Small intestine (tissue), 7 donors: ENCODE data around the gene FUT6. TPM values are rescaled to one million over a fixed set of nuclear protein-coding genes. Genes with fewer than 3 reads are reported as not detected.
A peak's percentile ranks its signal among the peaks of the same experiment; 100 is the strongest.

ENCODE experiments used
- DNase-seq, 2 donors: peaks; one replicate each; pipeline versions ENCODE4 v3.0.0 to v3.0.0-alpha.2; 2013
- FAIRE-seq: peaks from 2 replicates; lab custom pipeline; 2012; peaks lifted over from hg19 to GRCh38; lab: Jason Lieb, UNC
- H3K27ac ChIP-seq, 3 donors: one replicate each; pipeline ENCODE4 v1.5.1; 2013; ENCODE audit warnings: low read length in 2 of 3, mild to moderate bottlenecking in 2 of 3, control low read depth in 1 of 3, inconsistent platforms in 1 of 3, low read depth in 1 of 3, moderate library complexity in 1 of 3
- H3K27me3 ChIP-seq, 3 donors: one replicate each; pipeline ENCODE4 v1.6.1; 2013; ENCODE audit warnings: low read length in 3 of 3, inconsistent platforms in 1 of 3; ENCODE audit not compliant: control insufficient read depth in 3 of 3, insufficient read depth in 3 of 3
- H3K36me3 ChIP-seq, 3 donors: one replicate each; pipeline ENCODE4 v1.6.1; 2013; ENCODE audit warnings: low read length in 3 of 3, inconsistent platforms in 1 of 3, low read depth in 1 of 3, mild to moderate bottlenecking in 1 of 3, moderate library complexity in 1 of 3; ENCODE audit not compliant: control insufficient read depth in 3 of 3, insufficient read depth in 2 of 3
- H3K4me1 ChIP-seq, 3 donors: one replicate each; pipeline ENCODE4 v1.6.1; 2013; ENCODE audit warnings: low read length in 2 of 3, inconsistent platforms in 1 of 3, low read depth in 1 of 3, mild to moderate bottlenecking in 1 of 3, moderate library complexity in 1 of 3; ENCODE audit not compliant: control insufficient read depth in 3 of 3, insufficient read depth in 2 of 3
- H3K4me3 ChIP-seq, 3 donors: one replicate each; pipeline ENCODE4 v1.5.1; 2013; ENCODE audit warnings: low read length in 3 of 3, control low read depth in 1 of 3, inconsistent platforms in 1 of 3, low read depth in 1 of 3, mild to moderate bottlenecking in 1 of 3, moderate library complexity in 1 of 3
- H3K9me3 ChIP-seq, 2 donors: one replicate each; pipeline ENCODE4 v1.6.1; 2013; ENCODE audit warnings: low read depth in 1 of 2, low read length in 1 of 2; ENCODE audit not compliant: control insufficient read depth in 2 of 2, insufficient read depth in 1 of 2
- WGBS, 3 donors: extraction: QIAGEN DNeasy Blood & Tissue Kit; methylation state at CpG; one replicate each; pipeline ENCODE4 v1.1.7; 2013; 5-methylcytosine and 5-hydroxymethylcytosine counted together
- polyA plus RNA-seq, 4 donors: library from polyadenylated mRNA; stranded (reverse) in 3 of 4; unstranded in 1 of 4; fragments of 200-250 nt in 3 of 4; fragments of 120-200 nt in 1 of 4; gene quantifications; one replicate each; pipeline versions ENCODE4 v1.2.1 to v1.2.3, GENCODE V29; 2013
- donor health status: healthy with polysubstance abuse.
- donor health status: control.
- donor health status: control.
- donor health status: Bipolar disorder and iron deficiency.
- donor health status: healthy.

FUT6 gene
- polyA plus RNA-seq, 4 donors, result 1.2 to 34.6 (median 23.2) TPM

DNA sequence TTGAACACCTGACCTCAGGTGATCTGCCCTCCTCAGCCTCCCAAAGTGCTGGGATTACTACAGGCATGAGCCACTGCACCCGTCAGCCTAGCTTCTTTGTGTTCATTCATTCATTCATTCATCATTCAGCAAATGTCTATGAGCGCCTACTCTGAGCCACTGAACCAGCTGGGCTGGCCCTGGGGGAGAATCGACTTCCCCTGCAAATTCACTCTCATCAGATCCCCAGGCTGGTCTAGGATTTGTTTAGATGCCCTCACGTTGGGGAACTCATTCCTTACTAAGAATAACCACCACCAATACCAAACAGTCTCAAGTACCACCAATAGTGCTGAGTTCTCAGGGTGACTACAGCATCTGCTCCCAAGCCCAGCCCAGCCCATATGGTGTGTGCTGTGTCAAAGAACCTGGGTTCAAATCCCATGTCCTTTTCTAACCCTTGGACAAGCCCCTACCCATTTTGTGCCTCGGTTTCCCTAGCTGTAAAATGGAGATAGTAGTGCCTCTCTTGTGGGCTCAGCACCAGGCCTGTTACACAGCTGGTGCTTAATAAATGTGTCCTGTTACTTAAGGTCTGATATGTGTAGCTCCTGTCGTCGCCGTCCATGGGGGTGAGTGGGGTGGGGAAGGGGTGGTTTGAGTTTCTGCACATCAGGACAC, 17.9 kb downstream of the FUT6 start:
- H3K36me3 ChIP-seq, result peaks cover 0 to 2% (median 0%) of the 10 kb centered on the region in 3 donors
- no peak for DNase-seq
- WGBS, 3 donors, result 54 to 67% (median 57%) methylated on average over 8 of the region's 8 CpGs
- H3K9me3 ChIP-seq, result no peaks in the 10 kb centered on the region
- H3K4me3 ChIP-seq, result no peak overlapping the region
- no peak for FAIRE-seq
- H3K27ac ChIP-seq, result no peak overlapping the region
- no peaks in the 10 kb centered on the region for H3K27me3 ChIP-seq
- peaks cover 0 to 2% (median 0%) of the 10 kb centered on the region in 3 donors for H3K4me1 ChIP-seq

DNA sequence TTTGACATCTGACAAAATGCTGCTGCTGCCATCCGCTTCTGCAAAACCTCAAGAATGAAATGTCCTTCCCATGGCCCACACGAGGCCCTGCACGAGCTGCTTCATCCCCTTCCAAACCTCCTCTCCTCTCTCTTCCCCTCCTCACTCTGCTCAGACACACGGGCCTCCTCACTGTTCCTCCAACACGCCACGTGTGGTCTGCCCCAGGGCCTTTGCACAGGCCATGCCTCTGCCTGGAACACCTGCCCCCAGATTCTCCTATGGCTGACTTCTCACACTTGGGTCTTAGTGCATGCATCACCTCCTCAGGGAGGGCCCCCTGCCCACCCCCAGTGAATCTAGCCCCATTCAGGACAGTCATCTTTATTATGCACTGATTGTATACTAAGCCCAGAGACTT, 18.7 kb downstream of the FUT6 start:
- Histone ChIP-seq H3K27ac (no peak overlapping the region), H3K36me3 (peaks cover 0 to 2% (median 0%) of the 10 kb centered on the region in 3 donors), H3K4me1 (peaks cover 0 to 2% (median 0%) of the 10 kb centered on the region in 3 donors), H3K9me3 (no peaks in the 10 kb centered on the region), H3K4me3 (no peak overlapping the region), H3K27me3 (no peaks in the 10 kb centered on the region)
- no peak for FAIRE-seq
- no peak for DNase-seq
- 58 to 82% (median 77%) methylated on average over 6 of the region's 6 CpGs for WGBS, 3 donors

DNA sequence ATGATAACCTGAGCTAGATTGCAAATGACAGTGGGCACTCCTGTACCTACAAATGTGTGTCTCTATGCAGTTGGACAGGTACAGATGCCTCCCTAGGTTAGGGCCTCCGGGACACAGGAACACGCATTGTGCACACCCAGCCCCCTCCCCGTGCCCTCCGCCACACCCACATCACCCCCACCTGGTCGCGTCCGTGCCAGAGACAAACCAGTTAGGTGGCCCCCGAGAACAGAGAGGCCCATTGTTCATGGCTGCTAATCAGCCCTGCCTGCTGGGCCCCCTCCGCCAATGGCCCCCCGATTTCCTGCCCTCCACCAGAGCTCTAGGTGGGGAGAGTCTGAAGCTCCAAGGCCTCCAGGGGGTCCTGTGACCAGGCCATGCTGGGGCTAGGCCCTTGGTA, 20.9 kb downstream of the FUT6 start:
- DNase-seq (peak in 1 of 2 donors; percentile 49), FAIRE-seq (no peak)
- no peak overlapping the region for H3K4me3 ChIP-seq
- WGBS, 3 donors, result 18 to 67% (median 41%) methylated on average over 10 of the region's 10 CpGs
- H3K27ac ChIP-seq, result no peak overlapping the region
- no peaks in the 10 kb centered on the region for H3K27me3 ChIP-seq
- peaks cover 0 to 2% (median 0%) of the 10 kb centered on the region in 3 donors for H3K4me1 ChIP-seq
- no peaks in the 10 kb centered on the region for H3K9me3 ChIP-seq
- H3K36me3 ChIP-seq, result peaks cover 0 to under 1% (median 0%) of the 10 kb centered on the region in 3 donors

DNA sequence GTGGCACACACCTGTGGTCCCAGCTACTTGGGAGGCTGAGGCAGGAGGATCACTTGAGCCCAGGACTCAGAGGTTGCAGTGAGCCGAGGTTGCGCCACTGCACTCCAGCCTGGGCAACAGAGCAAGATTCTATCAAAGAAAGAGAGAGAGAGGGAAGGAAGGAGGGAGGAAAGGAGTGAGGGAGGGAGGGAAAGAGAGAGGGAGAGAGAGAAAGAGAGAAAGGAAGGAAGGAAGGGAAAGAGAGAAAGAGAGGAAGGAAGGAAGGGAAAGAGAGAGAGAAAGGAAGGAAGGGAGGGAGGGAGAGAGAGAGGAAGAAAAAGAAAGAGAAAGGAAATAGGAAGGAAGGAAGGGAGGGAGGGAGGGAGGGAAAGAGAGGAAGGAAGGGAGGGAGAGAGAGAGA, 22.3 kb downstream of the FUT6 start:
- H3K4me1 ChIP-seq, result peaks cover 0 to 2% (median 0%) of the 10 kb centered on the region in 3 donors

DNA sequence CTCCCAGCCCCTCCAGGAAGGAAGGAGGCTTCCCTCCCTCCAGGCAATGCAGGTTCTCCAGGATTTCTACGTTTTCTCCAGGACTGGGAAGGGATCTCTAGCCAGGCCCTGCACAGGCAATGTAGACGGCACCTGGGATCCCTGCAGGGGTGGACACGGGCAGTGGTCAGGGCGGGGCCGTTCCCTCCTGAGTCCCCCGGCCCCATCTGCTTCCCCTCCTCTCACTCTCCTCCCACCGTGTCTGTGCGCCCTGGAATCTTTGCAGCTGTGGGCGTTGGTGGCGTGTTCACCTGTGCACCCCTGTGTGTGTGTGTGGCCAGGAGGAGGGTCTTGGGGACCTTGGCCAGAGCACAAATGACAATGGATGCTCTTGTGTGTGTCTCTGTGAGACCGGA, 24.7 kb downstream of the FUT6 start:
- Histone ChIP-seq H3K36me3 (no peaks in the 10 kb centered on the region), H3K4me1 (peaks cover 0 to 2% (median 0%) of the 10 kb centered on the region in 3 donors), H3K27me3 (no peaks in the 10 kb centered on the region), H3K27ac (peak overlapping the region in 1 of 3 donors; percentile 39), H3K9me3 (no peaks in the 10 kb centered on the region), H3K4me3 (no peak overlapping the region)
- DNase-seq (no peak), FAIRE-seq (no peak)
- WGBS, 3 donors, result 27 to 54% (median 43%) methylated on average over 10 to 11 of the region's 11 CpGs

More for the DNA sequence above, 22.3 kb downstream of the FUT6 start:
- H3K36me3 ChIP-seq, result no peaks in the 10 kb centered on the region
- H3K4me3 ChIP-seq, result no peak overlapping the region
- 90 to 92% (median 91%) methylated on average over 2 of the region's 2 CpGs for WGBS, 3 donors
- no peaks in the 10 kb centered on the region for H3K9me3 ChIP-seq
- H3K27ac ChIP-seq, result no peak overlapping the region
- H3K27me3 ChIP-seq, result no peaks in the 10 kb centered on the region
- DNase-seq (no peak), FAIRE-seq (no peak)

DNA sequence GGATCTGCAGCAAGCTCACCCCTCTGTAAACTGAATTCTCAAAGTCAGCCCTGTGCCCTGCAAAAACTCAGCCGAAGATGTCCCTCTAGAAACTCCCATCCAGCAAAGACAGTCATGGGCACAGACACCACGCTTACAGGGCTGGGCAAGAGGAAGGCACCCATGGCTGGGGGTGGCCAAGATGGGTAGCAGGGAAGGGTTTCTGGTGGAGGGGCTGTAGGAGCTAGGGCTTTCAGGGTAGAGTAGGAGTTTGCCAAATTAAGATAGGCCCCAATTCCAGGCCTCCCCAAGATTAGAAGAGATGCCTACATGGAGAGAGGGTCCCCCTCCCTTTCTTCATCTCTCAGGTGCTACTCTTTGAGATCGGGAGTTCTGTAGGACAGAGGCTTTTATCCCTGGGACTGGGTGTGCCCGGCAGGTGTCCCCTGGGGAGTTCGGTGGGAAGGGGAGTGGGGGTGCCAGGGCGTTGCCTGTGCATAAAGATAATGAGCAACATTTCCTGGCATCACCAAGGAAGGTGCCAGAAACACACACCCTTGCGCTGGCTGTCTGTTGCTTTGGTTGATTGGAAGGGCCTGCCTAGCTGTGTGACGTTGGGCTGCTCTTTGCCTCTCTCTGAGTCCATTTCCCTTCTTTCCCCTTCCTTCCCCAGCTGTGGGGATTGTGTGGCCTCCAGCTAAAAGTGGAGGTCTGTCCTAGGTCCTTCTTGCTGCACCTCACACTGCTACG, 25.2 kb downstream of the FUT6 start:
- peak in 1 of 2 donors; percentile 53 for DNase-seq
- 36 to 65% (median 54%) methylated on average over 8 to 9 of the region's 9 CpGs for WGBS, 3 donors

DNA sequence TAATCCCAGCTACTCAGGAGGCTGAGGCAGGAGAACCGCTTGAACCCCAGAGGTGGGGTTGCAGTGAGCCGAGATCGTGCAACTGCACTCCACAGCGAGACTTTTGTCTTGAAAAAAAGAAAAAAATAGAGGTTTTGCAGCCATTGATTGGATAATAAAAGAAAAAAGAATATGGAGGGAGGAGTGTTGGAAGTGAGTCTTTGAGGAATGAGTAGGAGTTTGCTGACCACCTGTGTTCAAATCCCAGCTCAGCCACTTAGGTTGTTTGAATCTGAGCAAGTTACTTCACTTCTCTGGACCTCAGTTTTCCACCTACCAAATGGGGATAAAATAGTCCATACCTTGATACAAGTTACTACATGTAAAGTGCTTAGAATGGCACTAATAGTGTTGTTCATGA, 28.4 kb downstream of the FUT6 start:
- H3K9me3 ChIP-seq, result no peaks in the 10 kb centered on the region
- H3K36me3 ChIP-seq, result peaks cover 0 to 2% (median 0%) of the 10 kb centered on the region in 3 donors
- H3K4me3 ChIP-seq, result no peak overlapping the region
- peaks cover 0 to under 1% (median 0%) of the 10 kb centered on the region in 3 donors for H3K4me1 ChIP-seq
- WGBS, 3 donors, result 92 to 95% (median 93%) methylated on average over 4 of the region's 4 CpGs
- no peak for FAIRE-seq
- no peak for DNase-seq
- H3K27me3 ChIP-seq, result peaks cover 0 to 1% (median 0%) of the 10 kb centered on the region in 3 donors
- no peak overlapping the region for H3K27ac ChIP-seq

More for the DNA sequence above, 25.2 kb downstream of the FUT6 start:
- Histone ChIP-seq H3K36me3 (peaks cover 0 to 2% (median 0%) of the 10 kb centered on the region in 3 donors), H3K27ac (peak overlapping the region in 1 of 3 donors; percentile 39), H3K4me1 (peaks cover 0 to 2% (median 0%) of the 10 kb centered on the region in 3 donors), H3K27me3 (no peaks in the 10 kb centered on the region), H3K4me3 (no peak overlapping the region), H3K9me3 (no peaks in the 10 kb centered on the region)
- FAIRE-seq, result no peak

DNA sequence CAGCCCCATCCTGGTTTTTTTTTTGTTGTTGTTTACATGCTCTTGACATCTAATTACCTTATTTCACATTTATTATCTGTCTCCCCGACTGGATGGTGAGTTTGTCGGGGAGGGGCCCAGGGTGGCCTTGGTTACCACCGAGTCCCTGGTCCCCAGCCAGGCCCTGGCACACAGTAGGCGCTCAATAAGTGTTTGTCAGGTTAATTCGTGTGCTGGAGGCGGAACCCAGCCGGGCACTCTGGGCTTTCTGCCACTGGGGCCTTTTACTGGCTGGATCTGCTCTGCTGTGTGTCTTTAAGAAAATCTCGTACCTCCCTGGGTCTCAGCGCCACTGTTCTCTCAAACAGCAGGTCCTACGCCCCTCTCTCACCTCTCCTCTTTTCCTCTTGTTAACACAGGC, 30.0 kb downstream of the FUT6 start:
- FAIRE-seq (no peak), DNase-seq (no peak)
- WGBS, 3 donors, result 75 to 82% (median 78%) methylated on average over 10 of the region's 10 CpGs
- H3K4me3 ChIP-seq, result no peak overlapping the region
- H3K9me3 ChIP-seq, result no peaks in the 10 kb centered on the region
- no peak overlapping the region for H3K27ac ChIP-seq
- peaks cover 0 to 12% (median 0%) of the 10 kb centered on the region in 3 donors for H3K27me3 ChIP-seq
- H3K36me3 ChIP-seq, result peaks cover 0 to 2% (median 0%) of the 10 kb centered on the region in 3 donors
- H3K4me1 ChIP-seq, result peaks cover 0 to 11% (median 0%) of the 10 kb centered on the region in 3 donors
